Body of pancreas (tissue), 4 donors: ENCODE data around the gene OAS3. TPM values are rescaled to one million over a fixed set of nuclear protein-coding genes. Genes with fewer than 3 reads are reported as not detected.

Experiments used
- ATAC-seq: fragments of 150-250 bp; one replicate; pipeline ENCODE4 v1.9.1; 2016
- DNase-seq, 4 donors: peaks; one replicate each; pipeline ENCODE4 v3.0.0-alpha.2; 2019
- H3K27ac ChIP-seq, 4 donors: fragments of 200-600 bp; sonication (generic); 1 replicate in 3 of 4; 2 replicates in 1 of 4; pipeline versions ENCODE4 v1.5.1 to v1.6.1; 2016 to 2019; ENCODE audit warnings: mild to moderate bottlenecking in 1 of 4, mixed read lengths in 1 of 4, moderate library complexity in 1 of 4
- H3K27me3 ChIP-seq, 2 donors: fragments of 200-600 bp; sonication (generic); one replicate each; pipeline ENCODE4 v1.6.0; 2016; ENCODE audit warnings: mild to moderate bottlenecking in 1 of 2
- H3K36me3 ChIP-seq, 2 donors: fragments of 200-600 bp; sonication (generic); replicated peaks in 1 of 2; 2 replicates each; pipeline ENCODE4 v1.5.1; 2016; ENCODE audit warnings: low read depth in 2 of 2; ENCODE audit not compliant: insufficient read depth in 1 of 2
- H3K4me1 ChIP-seq: fragments of 200-600 bp; sonication (generic); one replicate; pipeline ENCODE4 v1.6.0; 2016
- H3K4me3 ChIP-seq, 2 donors: fragments of 200-600 bp; sonication (generic); 1 replicate in 1 of 2; 2 replicates in 1 of 2; pipeline ENCODE4 v1.5.1; 2016 to 2019
- H3K9me3 ChIP-seq, 3 donors: fragments of 200-600 bp; sonication (generic); 1 replicate in 2 of 3; 2 replicates in 1 of 3; pipeline ENCODE4 v1.5.1; 2016
- POLR2A ChIP-seq, 3 donors: fragments of 450-650 bp; IDR thresholded peaks; one replicate each; pipeline ENCODE4 v1.6.1; 2016; ENCODE audit warnings: antibody characterized with exemption in 3 of 3, mild to moderate bottlenecking in 2 of 3
- WGBS, 2 donors: methylation state at CpG; one replicate each; pipeline ENCODE4 v1.1.5; 2017; 5-methylcytosine and 5-hydroxymethylcytosine counted together
- intact Hi-C: fragments of 100-400 bp; cut with DNase I; formaldehyde crosslinking; loops from one replicate; pipeline ENCODE4 v1.15.1; 2023
- total RNA-seq, 2 donors: library from RNA; depleted of rRNA; stranded (reverse); fragments of >200 nt; gene quantifications; one replicate each; pipeline ENCODE4 v1.1.0, GENCODE V29; 2016
- TF ChIP-seq, protein P1 (sequence below), 7 experiments: fragments of 450-650 bp in 4 of 7; fragments of 200-600 bp in 3 of 7; sonication (generic) in 3 of 7; IDR thresholded peaks; one replicate each; pipeline ENCODE4 v1.5.1; 2016 to 2019; ENCODE audit warnings: antibody characterized with exemption in 7 of 7

Gene OAS3
- total RNA-seq, 2 donors from 2014 or later: 2.3 to 18.1 TPM

DNA sequence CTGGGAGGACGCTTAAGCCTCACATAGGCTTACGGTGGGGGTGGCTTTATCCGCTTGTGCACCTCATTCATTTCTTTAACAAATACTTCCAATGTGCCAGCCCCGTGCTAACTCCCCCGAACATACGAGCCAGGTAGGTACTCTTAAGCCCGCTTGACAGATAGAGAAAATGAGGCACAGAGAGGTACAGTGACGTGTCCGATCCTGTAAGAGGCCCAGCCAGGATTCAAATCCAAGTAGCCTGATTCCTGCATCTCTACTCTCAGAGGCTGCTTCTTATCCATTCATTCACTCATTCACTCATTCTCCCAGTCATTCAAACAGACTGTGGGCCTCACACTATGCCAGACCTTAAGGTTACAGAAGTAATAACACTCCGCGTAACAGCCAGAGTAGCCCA lies 477 bp downstream of the OAS3 start:
- no peak for DNase-seq
- Histone ChIP-seq H3K4me1 (peaks cover 14% of the 10 kb centered on the region), H3K36me3 (no peaks in the 10 kb centered on the region), H3K27ac (peak overlapping the region; percentile 48 to 79 (median 76)), H3K27me3 (no peaks in the 10 kb centered on the region), H3K4me3 (peak overlapping the region; percentile 34 to 84), H3K9me3 (no peaks in the 10 kb centered on the region)
- ATAC-seq: peak; percentile 4
- intact Hi-C loops: no loop called here
- no peak for TF ChIP-seq POLR2A (IDR thresholded peaks at IDR 0.05)
- TF ChIP-seq, protein P1, sequence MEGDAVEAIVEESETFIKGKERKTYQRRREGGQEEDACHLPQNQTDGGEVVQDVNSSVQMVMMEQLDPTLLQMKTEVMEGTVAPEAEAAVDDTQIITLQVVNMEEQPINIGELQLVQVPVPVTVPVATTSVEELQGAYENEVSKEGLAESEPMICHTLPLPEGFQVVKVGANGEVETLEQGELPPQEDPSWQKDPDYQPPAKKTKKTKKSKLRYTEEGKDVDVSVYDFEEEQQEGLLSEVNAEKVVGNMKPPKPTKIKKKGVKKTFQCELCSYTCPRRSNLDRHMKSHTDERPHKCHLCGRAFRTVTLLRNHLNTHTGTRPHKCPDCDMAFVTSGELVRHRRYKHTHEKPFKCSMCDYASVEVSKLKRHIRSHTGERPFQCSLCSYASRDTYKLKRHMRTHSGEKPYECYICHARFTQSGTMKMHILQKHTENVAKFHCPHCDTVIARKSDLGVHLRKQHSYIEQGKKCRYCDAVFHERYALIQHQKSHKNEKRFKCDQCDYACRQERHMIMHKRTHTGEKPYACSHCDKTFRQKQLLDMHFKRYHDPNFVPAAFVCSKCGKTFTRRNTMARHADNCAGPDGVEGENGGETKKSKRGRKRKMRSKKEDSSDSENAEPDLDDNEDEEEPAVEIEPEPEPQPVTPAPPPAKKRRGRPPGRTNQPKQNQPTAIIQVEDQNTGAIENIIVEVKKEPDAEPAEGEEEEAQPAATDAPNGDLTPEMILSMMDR (IDR thresholded peaks at IDR 0.05): no peak
- 16 to 19% methylated on average over 8 to 11 of the region's 11 CpGs for WGBS, 2 donors

DNA sequence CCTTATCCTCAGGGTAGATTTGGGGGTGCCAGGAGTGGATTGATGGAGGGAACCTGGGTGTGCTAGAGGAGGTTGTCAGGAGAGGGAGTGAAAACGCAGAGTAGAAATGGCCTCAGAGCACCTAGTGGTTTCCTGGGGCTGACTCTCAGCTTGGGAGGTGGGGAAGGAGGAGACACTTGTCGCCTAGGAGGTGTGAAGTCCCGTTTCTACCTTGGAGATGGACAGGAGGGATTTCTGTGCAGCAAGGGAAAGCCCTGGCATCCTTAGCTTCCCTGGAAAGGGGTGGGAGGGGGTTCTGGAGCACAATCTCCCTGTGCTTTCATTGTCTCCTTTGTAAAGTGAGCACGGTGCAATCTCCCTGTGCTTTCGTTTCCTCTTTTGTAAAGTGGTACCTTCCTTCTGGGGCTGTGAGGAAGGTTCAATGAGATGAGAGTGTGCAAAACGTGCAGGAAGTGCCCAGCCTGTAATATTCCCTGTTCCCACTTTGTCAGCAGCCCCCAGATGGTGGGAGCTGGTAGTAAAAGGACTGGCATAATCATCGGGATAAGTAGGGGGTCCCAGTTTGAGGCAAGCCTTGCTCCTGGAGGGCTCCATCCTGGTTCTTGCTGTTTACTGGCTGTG lies 1.6 kb downstream of the OAS3 start:
- WGBS, 2 donors: 53 to 71% methylated on average over 7 of the region's 7 CpGs
- Histone ChIP-seq H3K9me3 (no peaks in the 10 kb centered on the region), H3K27ac (no peak overlapping the region), H3K4me3 (no peak overlapping the region), H3K4me1 (peaks cover 14% of the 10 kb centered on the region), H3K27me3 (no peaks in the 10 kb centered on the region), H3K36me3 (no peaks in the 10 kb centered on the region)
- intact Hi-C loops: no loop called here
- no peak for TF ChIP-seq POLR2A (IDR thresholded peaks at IDR 0.05)
- TF ChIP-seq, protein P1 (IDR thresholded peaks at IDR 0.05): no peak
- DNase-seq (no peak), ATAC-seq (no peak)

DNA sequence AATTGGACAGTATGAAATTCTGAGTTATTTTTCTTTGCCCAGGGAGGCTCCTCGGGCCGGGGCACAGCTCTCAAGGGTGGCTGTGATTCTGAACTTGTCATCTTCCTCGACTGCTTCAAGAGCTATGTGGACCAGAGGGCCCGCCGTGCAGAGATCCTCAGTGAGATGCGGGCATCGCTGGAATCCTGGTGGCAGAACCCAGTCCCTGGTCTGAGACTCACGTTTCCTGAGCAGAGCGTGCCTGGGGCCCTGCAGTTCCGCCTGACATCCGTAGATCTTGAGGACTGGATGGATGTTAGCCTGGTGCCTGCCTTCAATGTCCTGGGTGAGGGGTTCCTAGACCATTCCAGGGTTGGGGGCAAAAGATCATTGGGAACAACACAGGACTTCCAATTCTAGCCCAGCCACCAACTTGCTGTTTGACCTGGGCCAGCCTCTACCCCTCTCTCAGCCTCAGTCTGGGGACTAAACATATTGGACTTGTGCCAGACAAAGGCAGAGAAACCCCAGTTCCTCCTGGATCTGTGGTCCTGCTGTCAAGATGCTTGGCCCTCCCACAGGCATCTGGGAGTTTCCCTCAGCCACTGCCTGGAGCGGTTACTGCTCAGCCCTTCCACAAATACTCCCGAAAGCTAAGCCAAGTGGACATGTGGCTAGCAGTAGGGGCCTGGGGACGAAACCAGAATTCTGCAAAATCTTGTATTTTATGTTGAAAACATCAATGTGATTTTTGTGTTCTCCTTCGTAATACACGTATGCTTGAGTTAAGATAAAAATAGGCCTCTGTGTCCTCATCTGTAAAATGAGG lies 3.5 kb downstream of the OAS3 start:
- ATAC-seq: no peak
- TF ChIP-seq POLR2A (IDR thresholded peaks at IDR 0.05): no peak
- TF ChIP-seq, protein P1 (IDR thresholded peaks at IDR 0.05): no peak
- H3K4me3 ChIP-seq: no peak overlapping the region

DNA sequence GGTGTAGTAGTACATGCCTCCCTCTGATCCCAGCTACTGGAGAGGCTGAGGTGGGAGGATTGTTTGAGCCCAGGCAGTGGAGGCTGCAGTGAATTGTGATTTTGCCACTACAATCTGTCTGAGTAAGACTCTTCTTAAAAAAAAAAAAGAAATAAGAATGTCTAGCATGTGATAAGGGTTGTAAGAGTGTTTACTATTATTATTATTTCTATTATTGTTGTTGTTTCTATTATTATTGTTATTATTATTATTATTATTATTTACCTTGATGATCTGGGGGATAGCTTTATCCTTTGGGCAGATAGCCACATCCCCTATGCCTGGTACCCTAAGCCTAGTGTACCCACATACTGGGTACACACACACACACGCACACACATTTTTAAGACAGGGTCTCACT lies 4.3 kb downstream of the OAS3 start:
- DNase-seq: no peak
- TF ChIP-seq POLR2A (IDR thresholded peaks at IDR 0.05): no peak
- TF ChIP-seq, protein P1 (IDR thresholded peaks at IDR 0.05): no peak
- H3K27me3 ChIP-seq: no peaks in the 10 kb centered on the region
- no peak overlapping the region for H3K27ac ChIP-seq
- 92 to 94% methylated on average over 1 of the region's 1 CpG for WGBS, 2 donors
- no peak overlapping the region for H3K4me3 ChIP-seq
- intact Hi-C loops: no loop called here
- H3K4me1 ChIP-seq: peaks cover 14% of the 10 kb centered on the region
- ATAC-seq: no peak
- no peaks in the 10 kb centered on the region for H3K9me3 ChIP-seq
- no peaks in the 10 kb centered on the region for H3K36me3 ChIP-seq

More for the DNA sequence above, 3.5 kb downstream of the OAS3 start:
- Histone ChIP-seq H3K36me3 (no peaks in the 10 kb centered on the region), H3K9me3 (no peaks in the 10 kb centered on the region), H3K27ac (no peak overlapping the region), H3K4me1 (peaks cover 14% of the 10 kb centered on the region), H3K27me3 (no peaks in the 10 kb centered on the region)
- no peak for DNase-seq
- intact Hi-C loops: no loop called here
- 87 to 92% methylated on average over 8 to 16 of the region's 16 CpGs for WGBS, 2 donors
